Stimulated activated CD4-positive, alpha-beta T cell treated with anti-CD3 and anti-CD28 coated beads, Interleukin-4, amount 100 ng/mL, for 48 hours (primary cell): Measurements from ENCODE around the gene ADCY2.

Experiments used
- DNase-seq, 2 donors: peaks; one replicate each; pipeline ENCODE4 v3.0.0-alpha.2; 2020; ENCODE audit warnings: low read depth in 2 of 2

Gene ADCY2

DNA sequence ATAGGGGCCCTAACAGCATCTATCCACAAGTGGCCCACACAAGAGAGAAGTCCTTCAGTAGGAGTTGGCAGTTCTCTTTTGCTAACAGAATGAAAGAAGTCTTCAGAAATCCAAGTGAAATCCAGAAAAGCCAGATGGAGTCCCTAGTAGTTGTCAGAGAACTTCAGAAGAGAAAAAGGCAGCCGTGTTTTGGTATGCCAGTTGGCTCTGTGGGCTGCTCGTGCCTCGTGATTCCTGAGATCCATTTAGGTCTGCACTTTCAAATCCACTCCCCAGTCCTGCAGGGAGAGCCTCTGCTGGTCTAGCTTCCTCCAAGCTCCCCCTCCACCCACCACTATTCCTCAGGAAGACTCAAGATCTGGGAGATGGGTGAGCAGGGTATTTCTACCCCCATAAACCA, 386.0 kb downstream of the ADCY2 start:
- DNase-seq: no peak

DNA sequence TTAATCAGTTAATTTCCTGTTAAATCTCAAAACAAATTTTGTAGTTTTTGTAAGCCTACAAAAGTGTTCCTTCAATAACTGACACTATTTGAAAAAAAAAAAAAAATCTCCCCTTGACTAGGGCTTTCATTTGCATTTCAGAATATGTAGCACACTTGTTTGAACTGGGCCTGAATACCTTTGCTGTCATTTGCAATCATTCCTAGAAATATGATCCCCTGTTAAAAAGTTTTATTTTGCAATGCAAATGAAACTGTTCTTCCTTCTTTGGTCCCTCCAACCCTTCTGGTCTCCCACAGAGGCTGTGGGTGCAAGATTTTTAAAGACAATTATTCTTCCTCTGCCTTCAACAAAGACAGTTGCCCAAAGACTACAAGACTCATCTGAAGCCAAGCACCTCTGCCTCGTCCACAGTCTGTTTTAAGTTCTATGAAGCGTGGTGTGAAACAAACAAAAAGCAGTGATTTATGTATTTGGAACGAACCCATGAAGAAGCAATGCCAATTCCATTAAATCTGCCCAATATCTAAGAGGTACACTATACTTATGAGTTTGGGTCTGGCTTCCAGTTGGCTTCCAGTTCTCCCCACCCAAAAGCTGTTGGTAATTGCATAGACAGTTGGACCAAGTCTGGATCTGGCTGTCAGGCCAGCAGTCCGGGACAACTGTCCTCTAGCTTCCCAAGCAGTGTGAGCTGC, 388.9 kb downstream of the ADCY2 start:
- no peak for DNase-seq

DNA sequence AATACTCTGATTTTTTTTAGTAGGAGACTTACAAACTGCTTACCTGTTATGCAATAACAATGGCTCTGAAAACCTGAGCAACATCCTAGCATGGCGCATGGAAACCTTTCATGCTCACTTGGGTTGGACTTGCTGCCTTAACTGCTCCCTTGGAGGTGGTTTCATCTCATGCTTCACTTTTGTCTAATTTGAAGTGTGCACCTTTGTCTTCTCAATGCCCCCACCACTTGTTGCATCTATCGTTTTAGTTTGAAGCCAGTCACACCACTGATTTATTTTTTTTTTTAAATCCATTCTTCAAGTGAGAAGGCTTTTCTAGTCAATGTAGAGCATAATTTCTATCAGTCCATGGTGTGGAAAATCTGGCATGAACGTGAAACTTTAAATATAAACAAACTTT, 391.8 kb downstream of the ADCY2 start:
- DNase-seq: no peak

DNA sequence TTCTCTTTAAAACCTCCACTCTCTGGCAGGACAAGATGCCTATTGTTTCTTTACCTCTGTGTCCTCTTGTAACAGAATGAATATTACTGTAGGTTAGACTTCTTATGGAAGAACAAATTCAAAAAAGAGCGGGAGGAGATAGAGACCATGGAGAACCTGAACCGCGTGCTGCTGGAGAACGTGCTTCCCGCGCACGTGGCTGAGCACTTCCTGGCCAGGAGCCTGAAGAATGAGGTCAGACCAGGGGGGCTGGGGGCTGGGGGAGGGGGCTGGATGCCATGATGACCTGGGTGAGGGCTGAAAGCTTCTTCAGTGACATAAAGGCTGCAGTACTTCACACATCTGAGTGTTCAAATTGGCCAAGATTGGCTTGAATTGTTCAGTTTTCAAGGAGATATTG, 393.6 kb downstream of the ADCY2 start:
- no peak for DNase-seq

DNA sequence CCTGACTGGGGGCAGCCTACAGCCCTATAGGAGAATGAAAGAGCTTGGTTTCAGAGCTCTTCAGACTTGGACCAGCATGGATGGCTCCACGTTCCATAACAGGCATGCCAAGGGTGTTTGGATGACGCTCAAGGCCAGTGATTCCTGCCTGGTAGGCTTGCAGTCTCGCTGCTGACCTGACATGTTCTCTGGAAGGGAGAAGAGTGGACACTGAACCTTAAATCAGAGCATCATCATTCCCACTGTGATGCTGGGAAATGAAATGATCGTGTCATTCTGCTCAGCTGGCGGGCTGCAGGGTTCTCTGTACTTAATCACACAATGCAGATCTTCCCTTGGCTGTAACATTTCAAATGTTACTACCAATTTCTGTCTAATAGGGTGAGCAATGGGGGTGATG, 398.0 kb downstream of the ADCY2 start:
- DNase-seq: no peak

DNA sequence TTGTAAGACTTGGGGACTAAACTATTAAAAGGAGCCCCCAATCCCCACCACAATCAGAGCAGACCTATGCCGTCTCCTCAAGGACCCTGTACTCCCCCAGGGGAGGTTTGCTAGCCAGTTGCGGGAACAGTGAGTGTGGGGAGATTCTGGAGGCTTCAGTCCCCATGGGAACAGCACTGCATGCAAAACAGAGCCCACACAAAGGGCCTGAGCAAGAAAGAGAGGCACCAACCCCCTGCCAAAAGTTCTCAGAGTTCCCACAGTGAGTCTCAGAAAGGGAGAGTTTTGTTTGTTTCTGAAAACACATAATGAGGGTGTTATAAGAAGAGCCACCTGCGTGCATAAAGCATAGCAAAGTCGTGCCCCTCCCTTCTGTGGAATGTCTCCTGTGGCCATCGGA, 398.4 kb downstream of the ADCY2 start:
- no peak for DNase-seq

DNA sequence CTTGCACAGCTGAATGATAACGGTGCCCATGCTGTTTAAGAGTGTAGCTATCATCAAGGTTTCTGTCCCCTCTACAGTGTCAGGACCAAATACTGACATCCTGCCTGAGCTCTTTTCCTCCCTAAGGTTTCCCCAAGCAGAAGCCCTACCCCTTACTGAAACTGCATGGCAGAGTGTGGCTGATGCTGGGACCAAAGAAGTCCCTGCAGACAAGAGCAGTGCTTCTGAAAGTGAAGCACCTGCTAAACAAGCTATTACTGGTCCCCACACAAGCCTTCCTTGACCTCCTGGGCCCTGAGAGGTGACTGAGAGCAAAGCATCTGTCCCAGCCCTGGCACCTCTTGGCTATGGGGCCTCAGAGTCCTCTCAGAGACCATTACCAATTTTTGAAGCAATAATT, 398.9 kb downstream of the ADCY2 start:
- no peak for DNase-seq

DNA sequence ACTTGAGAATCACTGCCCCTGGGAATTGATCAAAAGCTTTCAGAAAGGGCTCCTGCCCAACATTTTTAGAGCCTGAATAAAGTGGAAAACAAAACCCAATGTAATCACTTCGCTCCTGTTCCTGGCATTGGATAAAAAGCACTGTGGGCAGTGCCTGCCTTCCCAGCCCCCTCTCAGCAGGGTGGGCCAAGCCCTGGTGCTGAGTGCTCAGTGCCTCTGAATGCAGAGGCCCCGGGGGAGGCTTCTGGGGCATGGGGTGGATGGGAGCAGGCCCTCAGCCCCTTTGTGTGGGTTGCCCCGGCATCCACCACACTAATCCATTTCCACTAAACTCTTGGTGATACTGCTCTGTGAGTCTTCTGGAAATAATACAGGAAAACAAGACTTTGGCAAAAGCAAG, 399.4 kb downstream of the ADCY2 start:
- DNase-seq: no peak

DNA sequence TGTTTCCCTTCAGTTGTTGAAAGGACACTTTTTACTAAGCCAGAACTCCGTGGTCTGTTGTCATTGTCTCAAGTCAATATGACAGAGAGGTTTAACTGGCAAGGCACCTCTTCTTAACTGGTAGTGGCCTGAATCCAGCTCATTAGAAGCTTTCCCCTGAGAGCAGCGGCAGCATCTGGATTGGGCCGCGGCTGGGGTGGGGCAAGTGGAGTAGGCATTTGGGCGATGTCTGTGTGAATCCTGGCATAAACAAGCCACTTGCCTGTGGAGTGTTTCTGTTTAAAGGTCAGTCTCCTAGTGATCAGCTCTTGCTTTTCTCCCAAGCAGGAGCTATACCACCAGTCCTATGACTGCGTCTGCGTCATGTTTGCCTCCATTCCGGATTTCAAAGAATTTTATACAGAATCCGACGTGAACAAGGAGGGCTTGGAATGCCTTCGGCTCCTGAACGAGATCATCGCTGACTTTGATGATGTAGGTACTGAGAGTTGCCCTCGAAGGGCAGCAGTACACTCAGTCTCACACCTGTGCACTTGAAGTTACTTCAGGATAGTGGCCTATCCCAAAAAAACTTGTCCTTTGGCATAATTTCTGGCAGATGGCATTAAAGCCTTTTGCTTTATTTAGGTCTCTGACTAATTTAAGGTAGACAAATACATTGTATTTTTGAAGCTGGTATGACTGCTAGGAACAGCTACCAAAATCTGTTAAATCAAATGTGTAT, 406.1 kb downstream of the ADCY2 start:
- no peak for DNase-seq

DNA sequence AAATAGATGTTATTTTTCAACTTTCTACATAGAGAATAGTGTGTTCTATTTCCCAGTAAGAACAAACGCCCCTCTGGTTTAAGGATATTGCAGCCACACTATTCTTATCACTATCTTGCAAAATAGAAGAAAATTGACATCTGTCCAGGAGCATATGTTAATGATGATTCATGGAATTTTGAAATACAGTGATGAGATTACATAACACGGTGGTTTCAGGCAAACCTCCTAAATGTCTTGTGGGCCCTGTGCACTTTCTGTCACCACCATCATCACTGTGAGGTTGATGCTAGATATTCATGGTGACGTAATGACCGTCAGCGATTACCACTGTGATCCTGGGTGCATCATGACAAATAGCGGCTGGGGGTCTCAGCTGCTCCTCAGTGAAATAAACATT, 406.9 kb downstream of the ADCY2 start:
- no peak for DNase-seq

DNA sequence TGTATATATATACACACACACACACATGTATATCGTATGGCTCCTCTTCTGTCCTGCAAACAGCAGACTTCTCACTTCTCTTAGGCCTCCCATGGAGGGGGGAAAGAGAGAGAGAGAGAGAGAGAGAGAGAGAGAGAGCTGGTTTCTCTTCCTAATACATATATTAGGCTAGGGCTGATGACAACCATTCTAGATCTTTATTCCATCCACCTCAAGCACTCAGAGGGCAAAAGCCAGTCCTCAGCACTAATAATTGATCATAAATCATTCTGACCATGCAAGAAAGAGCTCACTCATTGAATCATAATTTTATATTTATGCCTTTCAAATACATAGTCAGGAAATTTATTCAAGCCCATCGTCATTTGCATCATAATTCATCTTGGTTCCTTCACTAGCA, 408.0 kb downstream of the ADCY2 start:
- DNase-seq: no peak

DNA sequence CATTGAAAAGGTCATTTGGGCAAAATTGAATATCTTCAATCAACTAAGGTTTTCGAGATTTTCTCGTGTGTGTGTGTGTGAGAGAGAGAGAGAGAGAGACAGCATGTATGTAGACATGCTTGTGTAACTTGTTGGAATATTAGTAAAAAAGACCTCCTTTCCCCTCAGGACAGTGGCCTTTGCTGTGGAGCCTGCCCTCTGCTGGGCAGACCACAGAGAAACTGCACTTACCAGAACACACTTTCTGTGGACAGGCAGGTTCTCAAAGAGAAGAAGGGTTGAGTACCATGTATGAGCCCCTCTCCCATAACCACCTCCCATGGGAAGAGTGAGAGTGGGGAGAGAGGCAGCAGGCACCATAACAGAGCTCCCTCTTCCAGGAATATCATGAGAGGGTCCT, 409.4 kb downstream of the ADCY2 start:
- DNase-seq: no peak

DNA sequence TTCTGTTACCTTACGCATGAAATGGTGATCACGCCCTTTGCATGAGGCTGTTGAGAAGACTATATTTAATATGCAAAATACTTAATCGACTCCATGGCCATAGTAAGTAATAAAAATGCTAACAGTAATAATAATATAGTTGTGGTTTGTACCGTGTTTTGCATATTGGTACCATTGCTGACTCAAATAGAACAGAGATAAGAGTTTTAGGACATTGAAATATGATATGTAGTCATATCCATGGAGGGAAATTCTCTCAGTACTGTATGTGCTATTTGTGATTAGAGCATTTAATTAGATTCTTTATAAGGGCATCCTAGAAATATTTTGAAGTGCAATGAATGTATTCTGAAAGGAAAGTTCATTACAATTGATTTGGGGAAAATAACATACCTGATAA, 413.1 kb downstream of the ADCY2 start:
- no peak for DNase-seq

DNA sequence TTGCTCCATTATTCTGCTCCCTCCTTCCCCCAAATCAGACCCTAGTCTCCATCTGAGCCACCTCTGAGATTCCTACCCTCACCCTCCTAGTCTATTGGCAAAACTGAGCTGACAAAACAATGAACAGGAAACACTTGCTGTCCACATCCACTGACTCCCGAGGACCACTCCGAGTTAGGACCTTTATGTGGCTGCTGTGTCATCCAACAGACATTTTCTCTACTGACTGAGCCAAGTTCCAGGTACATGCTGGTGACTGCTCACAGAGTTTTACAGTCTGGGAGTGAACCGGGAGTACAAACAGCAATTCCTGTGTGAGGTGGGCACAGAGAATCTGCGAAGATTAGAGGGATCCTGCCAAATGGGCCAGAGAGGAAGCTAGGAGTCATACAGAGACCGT, 415.8 kb downstream of the ADCY2 start:
- DNase-seq: no peak

DNA sequence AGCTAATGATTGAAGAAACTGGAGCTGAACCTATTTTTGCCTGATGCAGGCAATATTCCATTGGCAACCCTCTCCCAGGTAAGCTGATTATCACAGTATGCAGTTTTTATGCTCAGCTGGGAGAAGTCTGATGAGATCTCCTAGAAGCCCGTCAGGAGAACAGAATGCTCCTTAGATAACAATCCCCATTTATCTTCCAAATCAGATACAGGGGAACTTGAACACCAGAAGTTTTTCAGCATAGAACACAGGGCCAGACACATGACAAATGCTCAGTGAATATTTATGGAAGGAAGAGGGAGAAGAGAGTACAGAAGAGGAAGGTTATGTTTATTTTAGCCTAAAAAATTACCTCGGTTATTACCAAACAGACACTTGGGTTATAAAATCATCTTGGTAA, 417.1 kb downstream of the ADCY2 start:
- DNase-seq: no peak

DNA sequence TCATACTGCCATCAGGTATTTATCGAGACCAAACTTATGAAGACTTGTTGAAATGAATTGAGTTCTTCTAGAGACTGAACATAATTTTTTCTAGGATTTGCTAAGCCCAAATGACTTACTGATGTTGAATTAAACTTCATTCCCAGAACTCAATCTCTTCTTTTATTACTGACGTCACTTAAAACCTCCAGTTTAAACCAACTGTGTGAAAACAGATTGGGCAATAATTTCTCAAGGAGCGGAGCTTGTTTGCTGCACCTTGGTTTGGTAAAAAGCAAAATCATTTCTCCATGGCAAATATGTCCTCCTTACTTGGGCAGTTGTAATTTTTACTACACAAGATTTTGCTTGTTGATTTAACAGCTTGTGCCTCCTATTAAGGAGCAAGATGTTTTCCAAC, 417.6 kb downstream of the ADCY2 start:
- no peak for DNase-seq

DNA sequence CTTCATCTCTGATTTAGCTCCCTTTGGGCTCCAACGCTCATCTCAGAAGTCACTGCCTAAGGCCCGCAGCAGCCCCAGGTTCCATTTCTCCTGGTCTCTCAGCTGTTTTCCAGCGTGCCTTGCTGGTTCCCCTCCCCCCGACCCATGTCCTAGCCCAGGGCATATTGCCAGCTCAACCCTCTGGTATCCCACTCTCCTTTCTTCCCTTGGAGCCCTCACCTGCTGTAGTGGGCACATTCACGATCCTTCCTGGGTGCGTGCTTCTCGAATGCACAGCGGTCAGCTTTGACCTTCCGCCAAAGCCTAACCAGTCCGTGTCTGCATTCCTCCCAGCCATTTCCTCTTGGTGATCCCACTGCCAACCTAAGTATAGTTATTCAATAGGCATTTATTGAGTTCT, 418.9 kb downstream of the ADCY2 start:
- DNase-seq: no peak

DNA sequence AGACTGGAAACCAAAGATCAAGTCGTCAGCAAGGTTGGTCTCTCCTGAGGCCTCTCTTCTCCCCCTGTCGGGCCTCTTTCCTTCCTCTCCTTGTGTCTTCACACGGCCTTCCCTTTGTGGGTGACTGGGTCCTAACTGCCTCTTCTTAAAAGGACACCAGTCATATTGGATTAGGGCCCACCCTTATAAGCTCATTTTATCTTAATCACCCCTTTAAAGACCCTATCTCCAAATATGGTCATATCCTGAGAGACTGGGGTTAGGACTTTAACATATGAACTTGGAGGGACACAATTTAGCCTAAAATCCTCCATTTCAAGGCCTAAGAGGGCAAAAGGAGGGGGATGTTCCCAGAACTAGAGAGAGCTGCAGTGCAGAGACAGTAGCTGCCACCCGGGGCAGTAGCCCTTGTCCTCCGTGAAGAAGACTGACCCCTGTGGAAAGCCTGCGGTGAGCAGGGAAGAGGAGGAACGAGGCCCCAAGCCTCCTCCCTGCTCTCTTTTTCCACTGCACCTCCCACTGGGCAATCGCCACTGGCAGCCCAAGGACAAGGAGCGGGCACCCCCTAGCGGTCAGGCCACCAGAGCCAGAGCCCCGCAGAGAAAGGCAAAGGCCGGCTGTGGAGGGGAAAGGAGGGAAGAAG, 420.1 kb downstream of the ADCY2 start:
- DNase-seq: peak; percentile 62 to 70

DNA sequence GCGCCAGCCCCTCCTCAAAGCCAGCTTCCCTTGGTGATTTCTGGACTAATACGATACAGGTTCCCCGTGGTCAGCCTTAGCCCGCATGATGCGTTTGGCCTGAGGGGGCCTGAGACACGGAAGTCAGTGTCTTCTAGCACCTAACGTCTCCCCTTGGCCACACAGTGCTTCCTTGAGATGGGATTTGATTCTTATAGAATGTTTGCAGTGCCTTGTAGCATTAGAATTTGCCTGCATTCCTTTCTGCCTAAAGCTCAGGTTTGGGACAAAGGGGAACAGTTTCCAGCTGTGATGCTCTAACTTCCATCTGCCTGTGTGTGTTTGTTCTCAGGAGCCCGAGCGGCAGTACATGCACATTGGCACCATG, 420.6 kb downstream of the ADCY2 start:
- no peak for DNase-seq

DNA sequence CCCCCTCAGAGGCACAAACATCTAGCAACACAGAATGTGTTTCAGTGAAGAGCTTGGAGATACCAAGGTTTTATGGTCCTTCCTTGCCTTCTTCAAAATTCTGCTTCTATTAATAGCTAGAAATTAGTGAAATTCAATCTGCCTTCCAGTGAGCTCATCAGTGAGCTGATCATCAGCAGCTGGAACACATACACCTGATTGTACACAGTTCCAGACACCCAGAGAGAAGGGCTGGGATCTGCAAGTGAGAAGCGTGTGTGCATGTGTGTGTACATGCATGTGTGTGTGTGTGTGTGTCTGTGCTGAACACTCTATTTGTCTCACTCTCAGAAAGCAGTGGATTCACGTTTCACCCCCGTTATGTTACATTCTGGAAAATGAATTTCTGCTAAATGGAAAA, 426.5 kb downstream of the ADCY2 start:
- DNase-seq: no peak

DNA sequence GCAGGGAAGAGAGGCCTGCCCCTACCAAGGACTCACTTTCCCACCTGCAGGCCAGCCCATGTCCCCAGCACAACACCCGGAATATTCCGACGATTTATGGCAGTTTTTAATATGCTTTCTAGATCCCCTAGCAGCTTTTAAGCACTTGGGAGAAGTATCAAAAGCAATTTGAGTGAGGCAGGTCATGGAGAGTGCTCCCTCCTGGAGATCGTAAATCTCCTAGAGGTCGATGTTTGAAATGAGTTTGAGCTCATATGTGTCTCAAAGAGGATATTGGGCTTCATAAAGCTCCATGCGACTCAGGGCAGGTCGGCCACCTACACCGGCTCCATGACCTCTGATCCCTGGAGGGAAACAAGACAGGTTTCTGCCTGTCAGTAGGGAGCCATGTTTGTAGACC, 427.7 kb downstream of the ADCY2 start:
- no peak for DNase-seq

DNA sequence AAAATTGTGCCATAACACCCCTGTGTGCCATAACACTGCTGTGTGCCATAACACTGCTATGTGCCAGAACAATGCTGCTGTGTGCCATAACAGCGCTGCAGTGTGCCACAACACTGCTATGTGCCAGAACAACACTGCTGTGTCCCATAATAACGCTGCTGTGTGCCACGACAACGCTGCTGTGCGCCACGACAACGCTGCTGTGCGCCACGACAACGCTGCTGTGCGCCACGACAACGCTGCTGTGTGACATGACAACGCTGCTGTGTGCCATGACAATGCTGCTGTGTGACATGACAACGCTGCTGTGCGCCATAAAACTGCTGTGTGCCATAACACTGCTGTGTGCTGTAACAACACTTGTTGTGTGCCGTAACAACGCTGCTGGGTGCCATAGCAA, 429.1 kb downstream of the ADCY2 start:
- no peak for DNase-seq

DNA sequence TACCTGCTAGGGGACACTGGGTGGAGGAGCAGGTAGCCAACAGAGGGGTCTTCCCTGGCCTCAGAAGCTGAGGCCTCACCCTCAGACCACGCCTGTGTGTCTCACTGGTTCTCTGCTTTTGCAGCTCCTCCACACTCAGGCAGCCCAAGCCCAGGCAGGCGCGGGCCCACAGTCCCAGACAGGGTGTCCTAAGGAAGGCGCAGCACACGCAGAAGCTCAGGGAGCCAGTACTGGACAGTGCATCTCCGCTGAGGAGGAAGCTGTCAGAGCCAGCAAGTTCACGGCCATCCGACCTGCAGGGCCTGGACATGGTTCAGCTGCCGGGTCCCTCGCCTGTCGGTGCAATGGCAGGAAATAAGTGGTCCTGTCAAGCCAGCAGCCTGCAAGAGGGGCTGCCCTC, 429.7 kb downstream of the ADCY2 start:
- DNase-seq: no peak
